K562 (cell line): ENCODE results near the gene SLC36A1. TPM values are rescaled to one million over a fixed set of nuclear protein-coding genes. Genes with fewer than 3 reads are reported as not detected.

Source experiments
- ATAC-seq: fragments of 200-7000 bp; cut with Tn5 transposase; 3 replicates; pipeline ENCODE4 v1.9.1; 2020; ENCODE audit warnings: moderate library complexity
- BruUV-seq: library from RNA; stranded (reverse); fragments of 400-500 nt; replicated peaks from 2 replicates; lab custom pipeline; 2021; lab: Mats Ljungman, UMichigan
- CTCF ChIA-PET: fragments of 300-600 bp; formaldehyde crosslinking; extraction: SDS; loops from one replicate; lab custom pipeline; 2021; ENCODE audit warnings: low intra/inter-chr PET ratio; lab: Yijun Ruan, JAX
- POLR2A ChIA-PET: fragments of 300-600, 350-650 bp; sonication (Branson Sonifier 250); formaldehyde crosslinking; extraction: SDS; loops from one replicate; lab custom pipeline; 2021; ENCODE audit warnings: antibody characterized with exemption, inconsistent platforms; lab: Yijun Ruan, JAX
- DNase-seq, 4 experiments: peaks; one replicate each; pipeline versions ENCODE4 v3.0.0 to v3.0.0-alpha.2; 2011 to 2018; ENCODE audit warnings: low spot score in 3 of 4, mixed read lengths in 3 of 4; ENCODE audit errors: extremely low read depth in 1 of 4
- FAIRE-seq: peaks from 2 replicates; lab custom pipeline; 2011; peaks lifted over from hg19 to GRCh38; lab: Jason Lieb, UNC
- H2AFZ ChIP-seq: 2 replicates; pipeline ENCODE4 v1.6.0; 2011; ENCODE audit warnings: low read depth, low read length, control low read depth, inconsistent platforms
- H3K27ac ChIP-seq: fragments of 200-600 bp; 3 replicates; pipeline ENCODE4 v1.8.0; 2011; ENCODE audit warnings: low read depth, mild to moderate bottlenecking, control low read depth, inconsistent platforms, low read length, moderate library complexity, mixed read lengths; ENCODE audit errors: extremely low read depth
- H3K27me3 ChIP-seq, 2 experiments: fragments of 300-600 bp in 1 of 2; 2 replicates in 1 of 2; 3 replicates in 1 of 2; pipeline versions ENCODE4 v1.6.0 to v1.8.0; 2011; ENCODE audit warnings: inconsistent platforms in 2 of 2, low read length in 2 of 2, mild to moderate bottlenecking in 1 of 2, mixed read lengths in 1 of 2, moderate library complexity in 1 of 2; ENCODE audit not compliant: control insufficient read depth in 2 of 2, insufficient read depth in 2 of 2
- H3K36me3 ChIP-seq: fragments of 300-600 bp; 3 replicates; pipeline ENCODE4 v1.8.0; 2011; ENCODE audit warnings: mild to moderate bottlenecking, low read length, inconsistent platforms; ENCODE audit not compliant: control insufficient read depth, insufficient read depth
- H3K4me1 ChIP-seq, 2 experiments: fragments of 200-600 bp in 1 of 2; replicated peaks in 1 of 2; 2 replicates in 1 of 2; 3 replicates in 1 of 2; pipeline versions ENCODE4 v1.5.1 to v1.8.0; 2011; ENCODE audit warnings: inconsistent platforms in 2 of 2, low read length in 2 of 2, mild to moderate bottlenecking in 1 of 2, mixed read lengths in 1 of 2, moderate library complexity in 1 of 2; ENCODE audit not compliant: control insufficient read depth in 2 of 2, insufficient read depth in 2 of 2
- H3K4me2 ChIP-seq: 2 replicates; pipeline ENCODE4 v1.6.1; 2011; ENCODE audit warnings: low read length, control low read depth, inconsistent platforms, mixed read lengths; ENCODE audit not compliant: insufficient read depth
- H3K4me3 ChIP-seq: fragments of 200-600 bp; sonication (generic), shearing (Covaris generic); 2 replicates; pipeline ENCODE4 v1.5.1; 2016; ENCODE audit warnings: control low read depth, inconsistent platforms
- H3K79me2 ChIP-seq: fragments of 200-600 bp; 3 replicates; pipeline ENCODE4 v1.8.0; 2011; ENCODE audit warnings: low read length, inconsistent platforms; ENCODE audit not compliant: control insufficient read depth, insufficient read depth
- H3K9ac ChIP-seq, 2 experiments: 2 replicates each; pipeline versions ENCODE4 v1.6.0 to v1.6.1; 2011; ENCODE audit warnings: low read depth in 2 of 2, low read length in 2 of 2, control low read depth in 1 of 2, inconsistent platforms in 1 of 2, mild to moderate bottlenecking in 1 of 2, mixed read lengths in 1 of 2; ENCODE audit not compliant: insufficient read depth in 1 of 2
- H3K9me1 ChIP-seq: one replicate; pipeline ENCODE4 v1.6.0; 2011; ENCODE audit warnings: inconsistent platforms, mild to moderate bottlenecking, low read length, moderate library complexity; ENCODE audit not compliant: control insufficient read depth, insufficient read depth
- H3K9me3 ChIP-seq: replicated peaks from 2 replicates; pipeline ENCODE4 v1.5.1; 2011; ENCODE audit warnings: low read depth, low read length, inconsistent platforms; ENCODE audit not compliant: control insufficient read depth, insufficient read depth
- H4K20me1 ChIP-seq: replicated peaks from 2 replicates; pipeline ENCODE4 v1.6.1; 2011; ENCODE audit warnings: low read length, inconsistent platforms, mixed read lengths; ENCODE audit not compliant: control insufficient read depth, insufficient read depth
- BRD4 ChIP-seq: fragments of 200-600 bp; sonication (generic); IDR thresholded peaks from 2 replicates; pipeline ENCODE4 v1.6.1; 2017; ENCODE audit warnings: inconsistent platforms
- EZH2 ChIP-seq: IDR thresholded peaks from 2 replicates; pipeline ENCODE4 v1.6.1; 2012; ENCODE audit warnings: low read depth, mild to moderate bottlenecking, inconsistent platforms, low read length, borderline replicate concordance
- FOXA3 ChIP-seq, 2 experiments: fragments of 450-650 bp in 1 of 2; sonication (generic) in 1 of 2; formaldehyde crosslinking; IDR thresholded peaks in 1 of 2; conservative IDR thresholded peaks in 1 of 2; 2 replicates each; pipeline versions ENCODE4 v1.4.0 to v1.8.0; 2020 to 2022; ENCODE audit warnings: mild to moderate bottlenecking in 2 of 2, missing genetic modification reagents in 1 of 2
- NBN ChIP-seq: fragments of 450-650 bp; IDR thresholded peaks from 2 replicates; pipeline ENCODE4 v1.6.1; 2016; ENCODE audit warnings: low read depth, mild to moderate bottlenecking
- POLR3G ChIP-seq: IDR thresholded peaks from 2 replicates; pipeline ENCODE4 v1.6.1; 2011; ENCODE audit not compliant: insufficient read length, insufficient replicate concordance; ENCODE audit errors: extremely low read depth
- ZNF12 ChIP-seq: sonication (generic); formaldehyde crosslinking; IDR thresholded peaks from 2 replicates; pipeline ENCODE4 v1.4.0; 2020; ENCODE audit warnings: mild to moderate bottlenecking, missing genetic modification reagents
- ZNF212 ChIP-seq: fragments of 450-650 bp; formaldehyde crosslinking; IDR thresholded peaks from 2 replicates; pipeline ENCODE4 v1.4.0; 2020; ENCODE audit warnings: mild to moderate bottlenecking
- ZNF717 ChIP-seq: fragments of 250-450 bp; sonication (Bioruptor Pico); IDR thresholded peaks from 2 replicates; pipeline ENCODE4 v1.5.0; 2021
- WGBS: fragments of 100-300 bp; shearing (Covaris generic); methylation state at CpG from one replicate; pipeline ENCODE4 v1.1.6; 2016; ENCODE audit warnings: low coverage, mixed read lengths; ENCODE audit not compliant: insufficient coverage; ENCODE audit errors: missing lambda C conversion rate; 5-methylcytosine and 5-hydroxymethylcytosine counted together
- in situ Hi-C: fragments of 300-500 bp; cut with MboI; formaldehyde crosslinking; loops from 4 replicates; pipeline ENCODE4 v1.15.0; 2018; ENCODE audit warnings: inconsistent platforms, mixed read lengths
- intact Hi-C: fragments of 100-400 bp; cut with micrococcal nuclease; formaldehyde crosslinking; loops from 2 replicates; pipeline ENCODE4 v1.14.2; 2022
- polyA plus RNA-seq, 8 experiments: library from polyadenylated mRNA; depleted of rRNA in 4 of 8; stranded (reverse) in 5 of 8; unstranded in 3 of 8; fragments of >200 nt; fragmentation: Nextera tagmentation in 2 of 8; fragmentation: Illumina TruSeq in 1 of 8; extraction: Ambion mirVana in 2 of 8; extraction: Trizol in 1 of 8; gene quantifications; 2 replicates each; pipeline versions ENCODE4 v1.2.1 to v1.2.3, GENCODE V29; 2011 to 2014; ENCODE audit warnings: inconsistent platforms in 1 of 8, missing spikeins in 1 of 8
- total RNA-seq, 7 experiments: library from RNA; depleted of rRNA in 6 of 7; stranded (reverse); fragments of >200 nt in 6 of 7; fragmentation: Illumina TruSeq in 2 of 7; extraction: Trizol in 2 of 7; gene quantifications; 2 replicates each; pipeline versions ENCODE4 v1.2.1 to v1.2.3, GENCODE V29; 2011 to 2021; ENCODE audit warnings: low replicate concordance in 1 of 7
- TF ChIP-seq, protein P1 (sequence below): sonication (generic); IDR thresholded peaks from 2 replicates; pipeline ENCODE4 v1.6.1; 2016
- TF ChIP-seq, protein P2 (sequence below): fragments of 250-450 bp; sonication (Bioruptor Pico); IDR thresholded peaks from 2 replicates; pipeline ENCODE4 v1.8.0; 2022; ENCODE audit warnings: inconsistent platforms, mild to moderate bottlenecking, moderate library complexity, borderline replicate concordance
- TF ChIP-seq, protein P3 (sequence below): fragments of 250-450 bp; sonication (Bioruptor Pico); IDR thresholded peaks from 2 replicates; pipeline ENCODE4 v1.5.0; 2020; ENCODE audit warnings: mild to moderate bottlenecking, borderline replicate concordance

Gene SLC36A1
- total and polyA plus RNA-seq, 9 of the 15 experiments (the other 6 are each of a cell fraction or from before 2014, with no cell fraction given), result 1.6 to 8.4 (median 4.6) TPM

DNA sequence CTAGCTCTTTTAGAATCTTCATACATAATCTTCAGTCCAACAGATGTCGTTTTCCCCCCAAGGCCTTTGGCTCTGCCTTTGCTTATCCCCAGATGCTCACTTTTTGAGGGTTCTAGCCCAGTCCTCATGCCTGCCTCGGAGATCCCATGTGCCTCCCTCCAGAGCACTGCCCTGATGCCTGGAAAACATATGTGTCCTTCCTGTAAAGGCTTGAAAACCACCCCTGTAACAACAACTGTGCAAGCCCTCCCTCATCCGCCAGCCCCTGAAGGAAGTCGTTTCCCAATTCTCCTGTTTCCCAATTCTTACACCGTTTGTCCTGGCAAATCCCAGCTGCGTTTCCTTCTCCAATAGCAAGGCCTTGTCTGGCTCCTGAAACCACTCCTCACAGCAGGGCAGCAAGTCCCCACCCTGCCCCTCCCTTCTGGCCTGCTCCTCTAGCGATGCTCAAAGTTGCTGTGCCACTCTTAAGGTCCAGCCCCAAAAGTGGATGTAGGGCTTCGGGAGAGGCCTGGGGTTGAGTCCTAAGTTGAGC is 52.2 kb downstream of the SLC36A1 start:
- H3K9me3 ChIP-seq, result no peaks in the 10 kb centered on the region
- H3K4me1 ChIP-seq, result no peaks in the 10 kb centered on the region; a peak in 1 of 5 replicates
- no peak for ATAC-seq
- TF ChIP-seq ZNF12 (CRISPR knock-in tag) (no peak), EZH2 (no peak)
- TF ChIP-seq, protein P1, sequence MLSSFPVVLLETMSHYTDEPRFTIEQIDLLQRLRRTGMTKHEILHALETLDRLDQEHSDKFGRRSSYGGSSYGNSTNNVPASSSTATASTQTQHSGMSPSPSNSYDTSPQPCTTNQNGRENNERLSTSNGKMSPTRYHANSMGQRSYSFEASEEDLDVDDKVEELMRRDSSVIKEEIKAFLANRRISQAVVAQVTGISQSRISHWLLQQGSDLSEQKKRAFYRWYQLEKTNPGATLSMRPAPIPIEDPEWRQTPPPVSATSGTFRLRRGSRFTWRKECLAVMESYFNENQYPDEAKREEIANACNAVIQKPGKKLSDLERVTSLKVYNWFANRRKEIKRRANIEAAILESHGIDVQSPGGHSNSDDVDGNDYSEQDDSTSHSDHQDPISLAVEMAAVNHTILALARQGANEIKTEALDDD, result no peak
- no peak overlapping the region for H3K27ac ChIP-seq
- FAIRE-seq, result no peak
- H3K36me3 ChIP-seq, result no peaks in the 10 kb centered on the region
- H3K79me2 ChIP-seq, result no peaks in the 10 kb centered on the region
- no peak overlapping the region for H2AFZ ChIP-seq
- no peak for DNase-seq
- H3K9me1 ChIP-seq, result no peaks in the 10 kb centered on the region
- intact Hi-C loops (loop anchor here (1.0 to 5.0 kb wide), 5 partner anchors 52 to 215 kb away; partner anchors contain the start of gene SLC36A1), in situ Hi-C loops (no loop called here)
- CTCF ChIA-PET, result interaction anchor here (3.0 to 4.5 kb wide), 2 partner anchors 51 to 115 kb away, joined by 9 to 62 read pairs; partner anchors contain the start of gene SLC36A1
- H3K4me3 ChIP-seq, result no peak overlapping the region
- no peak overlapping the region for H3K4me2 ChIP-seq
- H4K20me1 ChIP-seq, result peaks cover 2% of the 10 kb centered on the region; the same call in 1 of the 2 replicates
- BruUV-seq, result no TSS peak
- POLR2A ChIA-PET, result no interaction called here
- H3K27me3 ChIP-seq, result no peaks in the 10 kb centered on the region
- WGBS, result 39% methylated on average over 5 of the region's 8 CpGs
- peak overlapping the region in 1 of 2 experiments; percentile 68; a peak in 1 of 4 replicates for H3K9ac ChIP-seq

DNA sequence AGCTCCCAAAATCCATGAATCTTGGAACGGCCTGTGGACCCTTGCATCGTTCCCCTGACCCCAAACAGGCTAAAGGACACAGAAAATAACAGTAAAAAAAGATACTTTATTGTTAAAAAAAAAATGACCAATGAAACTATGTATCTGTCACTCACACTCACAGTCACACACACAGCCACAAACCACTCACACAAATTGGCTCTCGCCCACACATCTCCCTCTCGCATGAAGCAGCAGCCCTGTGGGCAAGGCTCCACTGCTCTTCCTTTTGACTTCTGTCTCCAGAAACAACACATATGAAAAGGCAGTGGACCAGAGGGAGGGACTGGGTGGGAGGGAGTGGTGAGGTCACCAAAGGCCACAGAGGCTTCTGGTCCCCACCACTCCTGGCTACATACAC is 56.6 kb downstream of the SLC36A1 start:
- no peaks in the 10 kb centered on the region for H3K36me3 ChIP-seq
- no TSS peak for BruUV-seq
- no peak overlapping the region for H2AFZ ChIP-seq
- FAIRE-seq (no peak), ATAC-seq (no peak), DNase-seq (no peak)
- peaks cover 0 to 16% of the 10 kb centered on the region in 2 experiments; a peak in 4 of 5 replicates for H3K27me3 ChIP-seq
- H3K79me2 ChIP-seq, result no peaks in the 10 kb centered on the region
- no peaks in the 10 kb centered on the region for H3K9me1 ChIP-seq
- intact Hi-C loops (loop anchor here (5.0 kb wide), 1 partner anchor 148 kb away; no protein-coding TSS in a partner anchor), in situ Hi-C loops (no loop called here)
- no peak overlapping the region for H3K4me2 ChIP-seq
- no peak overlapping the region for H3K9ac ChIP-seq
- no peak overlapping the region for H3K27ac ChIP-seq
- no peaks in the 10 kb centered on the region for H3K9me3 ChIP-seq
- ChIA-PET CTCF (no interaction called here), POLR2A (no interaction called here)
- WGBS, result 18% methylated on average over 4 of the region's 4 CpGs
- H3K4me3 ChIP-seq, result no peak overlapping the region
- no peaks in the 10 kb centered on the region; a peak in 1 of 5 replicates for H3K4me1 ChIP-seq
- H4K20me1 ChIP-seq, result peaks cover 6% of the 10 kb centered on the region
- no peak for TF ChIP-seq BRD4
- TF ChIP-seq, protein P2, sequence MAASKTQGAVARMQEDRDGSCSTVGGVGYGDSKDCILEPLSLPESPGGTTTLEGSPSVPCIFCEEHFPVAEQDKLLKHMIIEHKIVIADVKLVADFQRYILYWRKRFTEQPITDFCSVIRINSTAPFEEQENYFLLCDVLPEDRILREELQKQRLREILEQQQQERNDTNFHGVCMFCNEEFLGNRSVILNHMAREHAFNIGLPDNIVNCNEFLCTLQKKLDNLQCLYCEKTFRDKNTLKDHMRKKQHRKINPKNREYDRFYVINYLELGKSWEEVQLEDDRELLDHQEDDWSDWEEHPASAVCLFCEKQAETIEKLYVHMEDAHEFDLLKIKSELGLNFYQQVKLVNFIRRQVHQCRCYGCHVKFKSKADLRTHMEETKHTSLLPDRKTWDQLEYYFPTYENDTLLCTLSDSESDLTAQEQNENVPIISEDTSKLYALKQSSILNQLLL (CRISPR knock-in tag), result no peak
- TF ChIP-seq, protein P3, sequence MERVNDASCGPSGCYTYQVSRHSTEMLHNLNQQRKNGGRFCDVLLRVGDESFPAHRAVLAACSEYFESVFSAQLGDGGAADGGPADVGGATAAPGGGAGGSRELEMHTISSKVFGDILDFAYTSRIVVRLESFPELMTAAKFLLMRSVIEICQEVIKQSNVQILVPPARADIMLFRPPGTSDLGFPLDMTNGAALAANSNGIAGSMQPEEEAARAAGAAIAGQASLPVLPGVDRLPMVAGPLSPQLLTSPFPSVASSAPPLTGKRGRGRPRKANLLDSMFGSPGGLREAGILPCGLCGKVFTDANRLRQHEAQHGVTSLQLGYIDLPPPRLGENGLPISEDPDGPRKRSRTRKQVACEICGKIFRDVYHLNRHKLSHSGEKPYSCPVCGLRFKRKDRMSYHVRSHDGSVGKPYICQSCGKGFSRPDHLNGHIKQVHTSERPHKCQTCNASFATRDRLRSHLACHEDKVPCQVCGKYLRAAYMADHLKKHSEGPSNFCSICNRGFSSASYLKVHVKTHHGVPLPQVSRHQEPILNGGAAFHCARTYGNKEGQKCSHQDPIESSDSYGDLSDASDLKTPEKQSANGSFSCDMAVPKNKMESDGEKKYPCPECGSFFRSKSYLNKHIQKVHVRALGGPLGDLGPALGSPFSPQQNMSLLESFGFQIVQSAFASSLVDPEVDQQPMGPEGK (CRISPR knock-in tag), result no peak
- TF ChIP-seq ZNF212 (CRISPR knock-in tag), result no peak
- TF ChIP-seq POLR3G, result no peak
- no peak for TF ChIP-seq ZNF717 (CRISPR knock-in tag)
- no peak for TF ChIP-seq FOXA3 (CRISPR knock-in tag; conservative IDR thresholded peaks at IDR 0.05 in 1 of 2, IDR thresholded peaks at IDR 0.05 in 1 of 2)
- no peak for TF ChIP-seq NBN
